Measurements from ENCODE around the gene DUSP23.

DNA sequence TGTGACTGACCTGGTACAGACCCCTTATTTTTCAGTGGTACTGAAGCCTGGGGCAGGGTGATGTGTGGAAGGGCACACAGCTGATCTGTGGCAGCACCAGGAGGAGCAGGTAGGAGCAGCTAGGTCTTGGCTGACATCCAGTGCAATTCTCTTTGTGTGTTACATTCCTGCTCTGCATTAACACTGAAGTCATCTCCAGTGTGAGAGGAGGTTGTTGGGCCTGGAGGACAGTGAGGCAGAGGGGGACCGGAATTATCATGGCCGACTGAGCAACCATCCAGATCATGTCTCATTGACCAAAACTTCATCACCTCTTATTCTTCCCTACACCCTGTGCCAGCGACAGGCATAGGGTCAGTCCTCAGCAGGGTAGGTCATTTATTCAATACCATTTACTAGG, 47.4 kb downstream of the DUSP23 start:
- TF ChIP-seq, protein P1, sequence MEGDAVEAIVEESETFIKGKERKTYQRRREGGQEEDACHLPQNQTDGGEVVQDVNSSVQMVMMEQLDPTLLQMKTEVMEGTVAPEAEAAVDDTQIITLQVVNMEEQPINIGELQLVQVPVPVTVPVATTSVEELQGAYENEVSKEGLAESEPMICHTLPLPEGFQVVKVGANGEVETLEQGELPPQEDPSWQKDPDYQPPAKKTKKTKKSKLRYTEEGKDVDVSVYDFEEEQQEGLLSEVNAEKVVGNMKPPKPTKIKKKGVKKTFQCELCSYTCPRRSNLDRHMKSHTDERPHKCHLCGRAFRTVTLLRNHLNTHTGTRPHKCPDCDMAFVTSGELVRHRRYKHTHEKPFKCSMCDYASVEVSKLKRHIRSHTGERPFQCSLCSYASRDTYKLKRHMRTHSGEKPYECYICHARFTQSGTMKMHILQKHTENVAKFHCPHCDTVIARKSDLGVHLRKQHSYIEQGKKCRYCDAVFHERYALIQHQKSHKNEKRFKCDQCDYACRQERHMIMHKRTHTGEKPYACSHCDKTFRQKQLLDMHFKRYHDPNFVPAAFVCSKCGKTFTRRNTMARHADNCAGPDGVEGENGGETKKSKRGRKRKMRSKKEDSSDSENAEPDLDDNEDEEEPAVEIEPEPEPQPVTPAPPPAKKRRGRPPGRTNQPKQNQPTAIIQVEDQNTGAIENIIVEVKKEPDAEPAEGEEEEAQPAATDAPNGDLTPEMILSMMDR (IDR thresholded peaks at IDR 0.05): no peak
- no peak for TF ChIP-seq ZFX (IDR thresholded peaks at IDR 0.05; ENCODE audit: borderline replicate concordance)

Data from 22Rv1 (cell line).